GM23248 (cell line): ENCODE measurements around the gene INPP5D. TPM values are rescaled to one million over a fixed set of nuclear protein-coding genes. Genes with fewer than 3 reads are reported as not detected.
A peak's percentile ranks its signal among the peaks of the same experiment; 100 is the strongest.
"Not testable (repeated sequence)": the region's sequence is repeated elsewhere in the genome, so short reads cannot be mapped to it uniquely, and the experiment has no call there.

Experiments used
- DNase-seq: peaks from one replicate; pipeline ENCODE4 v3.0.0-alpha.2; 2015
- H2AFZ ChIP-seq: fragments of 200-600 bp; sonication (generic); 2 replicates; pipeline ENCODE4 v1.6.1; 2016; ENCODE audit warnings: antibody characterized with exemption
- H3F3A ChIP-seq: fragments of 200-600 bp; sonication (generic); 2 replicates; pipeline ENCODE4 v1.6.1; 2016; ENCODE audit warnings: mild to moderate bottlenecking, antibody characterized with exemption, mixed run types; ENCODE audit not compliant: insufficient read depth
- H3K27ac ChIP-seq: fragments of 200-600 bp; sonication (generic); 2 replicates; pipeline ENCODE4 v1.5.1; 2016; ENCODE audit warnings: mild to moderate bottlenecking
- H3K27me3 ChIP-seq: fragments of 200-600 bp; sonication (generic); replicated peaks from 2 replicates; pipeline ENCODE4 v1.6.1; 2016; ENCODE audit warnings: mild to moderate bottlenecking; ENCODE audit not compliant: insufficient read depth
- H3K36me3 ChIP-seq: fragments of 200-600 bp; sonication (generic); 2 replicates; pipeline ENCODE4 v1.6.1; 2016; ENCODE audit warnings: low read depth, mild to moderate bottlenecking
- H3K4me1 ChIP-seq: fragments of 200-600 bp; sonication (generic); 2 replicates; pipeline ENCODE4 v1.6.1; 2016; ENCODE audit warnings: mild to moderate bottlenecking; ENCODE audit not compliant: insufficient read depth
- H3K4me2 ChIP-seq: fragments of 200-600 bp; sonication (generic); one replicate; pipeline ENCODE4 v1.6.1; 2016; ENCODE audit warnings: mild to moderate bottlenecking; ENCODE audit not compliant: unreplicated experiment
- H3K4me3 ChIP-seq: fragments of 200-600 bp; sonication (generic); 2 replicates; pipeline ENCODE4 v1.5.1; 2016; ENCODE audit warnings: mild to moderate bottlenecking
- H3K79me2 ChIP-seq: fragments of 200-600 bp; sonication (generic); 2 replicates; pipeline ENCODE4 v1.6.1; 2016; ENCODE audit warnings: mild to moderate bottlenecking; ENCODE audit not compliant: insufficient read depth
- H3K9ac ChIP-seq: fragments of 200-600 bp; sonication (generic); 2 replicates; pipeline ENCODE4 v1.6.1; 2016; ENCODE audit warnings: mild to moderate bottlenecking
- H3K9me2 ChIP-seq: fragments of 200-600 bp; sonication (generic); 2 replicates; pipeline ENCODE4 v1.6.1; 2016; ENCODE audit warnings: mixed run types, mild to moderate bottlenecking, moderate library complexity; ENCODE audit not compliant: insufficient read depth
- H3K9me3 ChIP-seq: fragments of 200-600 bp; sonication (generic); one replicate; pipeline ENCODE4 v1.6.1; 2017; ENCODE audit warnings: low read depth
- H4K20me1 ChIP-seq: fragments of 200-600 bp; sonication (generic); 2 replicates; pipeline ENCODE4 v1.6.0; 2016; ENCODE audit not compliant: insufficient read depth
- EZH2 ChIP-seq: fragments of 200-600 bp; sonication (generic); IDR thresholded peaks from 2 replicates; pipeline ENCODE4 v1.6.1; 2018; ENCODE audit warnings: antibody characterized with exemption, mild to moderate bottlenecking; ENCODE audit not compliant: insufficient read depth, poor library complexity, severe bottlenecking
- EZH2phosphoT487 ChIP-seq: fragments of 200-600 bp; sonication (generic); IDR thresholded peaks from 2 replicates; pipeline ENCODE4 v1.6.1; 2018; ENCODE audit warnings: antibody characterized with exemption, moderate library complexity, mild to moderate bottlenecking, low read depth; ENCODE audit not compliant: insufficient read depth
- WGBS, 2 experiments: methylation state at CpG; one replicate each; pipeline ENCODE4 v1.1.6; 2015 to 2017; ENCODE audit warnings: low lambda C conversion rate in 2 of 2, low coverage in 1 of 2; ENCODE audit errors: missing lambda C conversion rate in 2 of 2; 5-methylcytosine and 5-hydroxymethylcytosine counted together
- in situ Hi-C: fragments of 300-500 bp; cut with MboI; formaldehyde crosslinking; loops from 2 replicates; pipeline ENCODE4 v1.15.0; 2020
- polyA plus RNA-seq: library from polyadenylated mRNA; unstranded; fragments of >200 nt; fragmentation: Nextera tagmentation; extraction: Ambion mirVana; gene quantifications from 2 replicates; pipeline ENCODE4 v1.2.1, GENCODE V29; 2016
- total RNA-seq: library from RNA; depleted of rRNA; stranded (reverse); fragments of >200 nt; shearing (Covaris generic); gene quantifications from 2 replicates; pipeline ENCODE4 v1.2.3, GENCODE V29; 2014

The INPP5D gene
- total and polyA plus RNA-seq, 2 experiments from 2014 or later = 0.23 TPM; not detected in 1

DNA sequence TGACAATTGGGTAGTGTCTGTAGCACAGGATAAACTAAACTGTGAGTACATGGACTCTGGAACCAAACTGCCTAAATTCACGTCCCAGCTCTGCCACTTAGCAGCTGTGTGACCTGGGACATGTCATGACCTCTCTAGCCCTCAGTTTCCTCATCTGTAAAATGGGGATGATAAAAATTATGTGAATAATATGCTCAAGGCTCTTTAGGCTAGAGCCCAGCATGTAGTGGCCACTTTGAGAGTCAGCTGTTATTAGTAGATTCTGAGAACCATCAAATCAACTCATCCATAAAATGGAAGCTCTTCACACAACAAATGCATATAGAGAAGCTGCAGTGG is 87.7 kb downstream of the INPP5D start:
- 20 to 28% methylated on average over 1 of the region's 1 CpG for WGBS, 2 experiments
- H3K27me3 ChIP-seq = peaks cover 6% of the 10 kb centered on the region
- H3K79me2 ChIP-seq = no peaks in the 10 kb centered on the region
- H3K4me2 ChIP-seq = no peak overlapping the region
- H2AFZ ChIP-seq = no peak overlapping the region
- H3K9me2 ChIP-seq = no peaks in the 10 kb centered on the region
- no peaks in the 10 kb centered on the region for H3K36me3 ChIP-seq
- H3K9ac ChIP-seq = no peak overlapping the region
- H3K9me3 ChIP-seq = no peaks in the 10 kb centered on the region
- DNase-seq = no peak
- H3F3A ChIP-seq = no peaks in the 10 kb centered on the region
- H3K4me1 ChIP-seq = no peaks in the 10 kb centered on the region
- no peak overlapping the region for H3K4me3 ChIP-seq
- H4K20me1 ChIP-seq = no peaks in the 10 kb centered on the region
- TF ChIP-seq EZH2phosphoT487 = no peak
- TF ChIP-seq EZH2 = no peak
- in situ Hi-C loops = no loop called here
- H3K27ac ChIP-seq = no peak overlapping the region

DNA sequence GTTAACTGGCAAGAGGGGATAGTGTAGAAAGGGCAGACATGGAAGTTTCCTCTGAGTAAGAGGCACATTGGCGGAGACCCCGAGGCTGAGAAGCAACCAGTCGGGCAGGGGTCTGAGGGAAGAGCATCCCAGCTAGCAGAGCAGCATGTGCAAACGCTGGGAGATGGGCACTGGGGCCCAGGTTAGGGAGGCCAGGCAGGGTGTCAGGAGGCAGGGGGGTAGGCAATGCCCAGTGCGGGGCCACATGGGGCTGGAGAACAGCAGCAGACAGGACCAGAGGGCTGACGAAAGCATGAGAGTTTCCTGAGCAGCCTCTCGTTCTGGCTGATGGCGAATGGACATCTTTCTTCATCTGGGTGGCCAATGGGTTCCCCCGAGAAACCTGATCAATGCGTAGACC is 88.2 kb downstream of the INPP5D start:
- no peak overlapping the region for H3K9ac ChIP-seq
- H2AFZ ChIP-seq = no peak overlapping the region
- H3K27me3 ChIP-seq = peaks cover 6% of the 10 kb centered on the region
- TF ChIP-seq EZH2phosphoT487 = no peak
- TF ChIP-seq EZH2 = no peak
- H3K36me3 ChIP-seq = no peaks in the 10 kb centered on the region
- no peak overlapping the region for H3K4me3 ChIP-seq
- DNase-seq = no peak
- H3K4me1 ChIP-seq = no peaks in the 10 kb centered on the region
- no peaks in the 10 kb centered on the region for H3K9me3 ChIP-seq
- H3K27ac ChIP-seq = no peak overlapping the region
- H3K79me2 ChIP-seq = no peaks in the 10 kb centered on the region
- no peaks in the 10 kb centered on the region for H3F3A ChIP-seq
- no peaks in the 10 kb centered on the region for H4K20me1 ChIP-seq
- 43 to 50% methylated on average over 10 of the region's 10 CpGs for WGBS, 2 experiments
- no peaks in the 10 kb centered on the region for H3K9me2 ChIP-seq
- in situ Hi-C loops = no loop called here
- H3K4me2 ChIP-seq = no peak overlapping the region

DNA sequence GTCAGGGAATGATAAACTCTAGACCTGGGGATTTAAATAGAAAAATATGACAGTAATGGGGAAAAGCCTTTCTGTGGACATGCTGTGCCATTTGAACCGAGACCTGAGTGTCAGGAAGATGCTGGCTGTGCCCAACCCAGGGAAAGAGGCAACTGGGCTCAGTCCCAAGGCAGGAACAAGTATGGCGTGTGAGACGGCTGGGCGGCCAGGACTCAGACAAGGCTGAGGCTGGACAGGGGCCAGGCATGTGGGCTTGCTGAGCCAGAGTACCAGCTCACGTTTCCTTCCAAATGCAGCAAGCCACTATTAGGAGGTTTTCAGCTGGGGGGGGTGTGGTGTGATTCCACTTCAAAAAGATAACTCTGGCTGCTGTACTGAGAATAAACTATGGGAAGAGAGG is 92.4 kb downstream of the INPP5D start:
- Histone ChIP-seq H3K79me2 (no peaks in the 10 kb centered on the region), H3F3A (no peaks in the 10 kb centered on the region), H3K4me1 (no peaks in the 10 kb centered on the region), H3K27ac (no peak overlapping the region), H3K9me2 (no peaks in the 10 kb centered on the region), H3K27me3 (peaks cover 9% of the 10 kb centered on the region), H3K9ac (no peak overlapping the region), H3K9me3 (no peaks in the 10 kb centered on the region), H3K36me3 (no peaks in the 10 kb centered on the region), H3K4me3 (no peak overlapping the region), H4K20me1 (no peaks in the 10 kb centered on the region), H2AFZ (no peak overlapping the region), H3K4me2 (no peak overlapping the region)
- no peak for TF ChIP-seq EZH2
- TF ChIP-seq EZH2phosphoT487 = no peak
- in situ Hi-C loops = no loop called here
- WGBS, 2 experiments = 2 to 6% methylated on average over 5 of the region's 5 CpGs
- peak; percentile 69 for DNase-seq

DNA sequence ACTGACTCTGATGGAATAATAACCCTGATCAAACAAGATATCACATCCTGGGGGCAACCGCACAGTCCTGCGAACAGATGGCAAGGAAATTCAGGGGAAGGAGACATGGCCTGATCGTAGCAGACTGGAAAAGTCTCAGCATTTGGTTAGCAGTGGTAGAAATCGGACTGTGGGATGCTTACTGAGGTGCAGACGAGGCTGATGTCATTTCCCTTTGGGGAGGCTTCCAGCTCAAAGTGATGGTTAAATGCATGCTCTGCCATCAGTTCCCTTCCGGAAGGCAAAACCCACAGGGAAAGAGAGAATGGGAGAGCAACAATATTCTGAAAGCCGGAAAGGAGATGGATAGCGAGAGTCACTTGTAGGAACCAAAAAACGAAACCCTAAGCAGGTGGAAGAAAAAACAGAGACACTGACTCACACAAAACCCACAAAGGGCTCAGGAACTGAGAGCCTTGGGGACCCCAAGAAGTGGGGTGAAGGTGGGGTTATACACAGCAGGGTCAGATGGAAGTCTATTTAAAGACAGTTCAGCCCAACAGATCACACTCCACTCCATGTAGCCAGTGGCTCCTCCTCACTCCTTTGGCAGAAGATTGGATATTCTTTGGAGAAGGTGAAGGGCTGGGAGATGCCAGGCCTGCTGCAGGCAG is 93.1 kb downstream of the INPP5D start:
- Histone ChIP-seq H3F3A (no peaks in the 10 kb centered on the region), H3K9ac (no peak overlapping the region), H3K4me1 (no peaks in the 10 kb centered on the region), H3K9me2 (no peaks in the 10 kb centered on the region), H3K36me3 (no peaks in the 10 kb centered on the region), H2AFZ (no peak overlapping the region), H4K20me1 (no peaks in the 10 kb centered on the region), H3K27me3 (peaks cover 9% of the 10 kb centered on the region), H3K9me3 (no peaks in the 10 kb centered on the region), H3K79me2 (no peaks in the 10 kb centered on the region), H3K4me2 (no peak overlapping the region), H3K4me3 (no peak overlapping the region), H3K27ac (no peak overlapping the region)
- 43 to 46% methylated on average over 9 of the region's 9 CpGs for WGBS, 2 experiments
- DNase-seq = peak; percentile 25
- in situ Hi-C loops = no loop called here
- TF ChIP-seq EZH2 = no peak
- TF ChIP-seq EZH2phosphoT487 = no peak

DNA sequence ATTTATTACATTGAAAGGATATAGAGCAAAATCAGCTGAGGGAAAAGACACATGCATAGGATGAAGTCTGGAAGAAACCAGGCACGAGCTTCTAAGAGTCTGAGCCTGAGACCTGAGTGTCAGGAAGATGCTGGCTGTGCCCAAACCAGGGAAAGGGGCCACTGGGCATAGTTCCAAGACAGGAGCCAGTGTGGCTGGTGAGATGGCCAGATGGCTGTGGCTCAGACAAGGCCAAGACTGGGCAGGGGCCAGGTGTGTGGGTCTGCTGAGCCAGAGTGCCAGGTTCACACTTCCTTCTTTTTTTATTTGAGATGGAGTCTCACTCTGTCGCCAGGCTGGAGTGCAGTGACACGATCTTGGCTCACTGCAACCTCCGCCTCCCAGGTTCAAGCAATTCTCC is 95.9 kb downstream of the INPP5D start:
- Histone ChIP-seq H3K79me2 (no peaks in the 10 kb centered on the region), H3K9ac (no peak overlapping the region), H3F3A (no peaks in the 10 kb centered on the region), H3K4me2 (no peak overlapping the region), H4K20me1 (no peaks in the 10 kb centered on the region), H2AFZ (no peak overlapping the region), H3K36me3 (no peaks in the 10 kb centered on the region), H3K9me2 (no peaks in the 10 kb centered on the region), H3K9me3 (no peaks in the 10 kb centered on the region), H3K27ac (no peak overlapping the region), H3K4me3 (no peak overlapping the region), H3K4me1 (no peaks in the 10 kb centered on the region), H3K27me3 (peaks cover 9% of the 10 kb centered on the region)
- 50 to 53% methylated on average over 4 of the region's 4 CpGs for WGBS, 2 experiments
- TF ChIP-seq EZH2phosphoT487 = no peak
- TF ChIP-seq EZH2 = no peak
- in situ Hi-C loops = no loop called here
- DNase-seq = no peak

DNA sequence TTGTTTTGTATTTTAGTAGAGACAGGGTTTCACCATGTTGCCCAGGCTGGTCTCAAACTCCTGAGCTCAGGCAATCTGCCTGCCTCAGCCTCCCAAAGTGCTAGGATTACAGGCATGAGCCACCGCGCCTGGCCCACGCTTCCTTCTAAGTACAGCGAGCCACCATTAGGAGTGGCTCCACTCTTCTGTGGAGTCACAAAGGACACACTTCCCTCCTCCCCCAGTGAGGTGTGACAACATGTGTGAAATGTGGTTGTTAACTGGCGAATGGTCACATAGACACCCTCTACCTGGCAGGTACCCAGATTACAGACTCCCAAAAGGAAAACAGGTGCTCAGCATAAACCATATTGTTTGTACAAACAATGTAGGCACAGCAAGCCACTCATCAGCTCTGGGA is 96.3 kb downstream of the INPP5D start:
- DNase-seq, H3K79me2 ChIP-seq, H3K9me2 ChIP-seq, in situ Hi-C loops, H3K9ac ChIP-seq, H3K4me1 ChIP-seq, H3K9me3 ChIP-seq, H3K36me3 ChIP-seq, H3K27me3 ChIP-seq, H2AFZ ChIP-seq, H4K20me1 ChIP-seq, H3K4me3 ChIP-seq, H3F3A ChIP-seq, H3K27ac ChIP-seq, H3K4me2 ChIP-seq: not testable (repeated sequence)
- WGBS, 2 experiments = 82 to 91% methylated on average over 5 of the region's 5 CpGs
